BLaER1 (cell line): ENCODE data around the gene MMP28.

Experiments
- H3K27ac ChIP-seq: shearing (Covaris generic); formaldehyde crosslinking; 2 replicates; pipeline ENCODE4 v1.8.1; 2022
- H3K27me3 ChIP-seq: shearing (Covaris generic); formaldehyde crosslinking; 2 replicates; pipeline ENCODE4 v1.8.1; 2022
- H3K36me3 ChIP-seq: shearing (Covaris generic); formaldehyde crosslinking; 2 replicates; pipeline ENCODE4 v1.8.1; 2022
- H3K4me1 ChIP-seq: shearing (Covaris generic); formaldehyde crosslinking; 2 replicates; pipeline ENCODE4 v1.8.1; 2022
- H3K4me2 ChIP-seq: shearing (Covaris generic); formaldehyde crosslinking; 2 replicates; pipeline ENCODE4 v1.8.1; 2022
- H3K4me3 ChIP-seq: shearing (Covaris generic); formaldehyde crosslinking; 2 replicates; pipeline ENCODE4 v1.8.1; 2022
- H3K9ac ChIP-seq: shearing (Covaris generic); formaldehyde crosslinking; 2 replicates; pipeline ENCODE4 v1.8.1; 2022
- H3K9me3 ChIP-seq: shearing (Covaris generic); formaldehyde crosslinking; 2 replicates; pipeline ENCODE4 v1.8.1; 2022
- H4K20me1 ChIP-seq: shearing (Covaris generic); formaldehyde crosslinking; 2 replicates; pipeline ENCODE4 v1.8.1; 2022
- Cebpa-rat ChIP-seq: shearing (Covaris generic); IDR thresholded peaks from 2 replicates; pipeline ENCODE4 v1.8.1; 2022

The MMP28 gene

GRCh38 chr17:35801583-35802224 is 6.3 kb upstream of the MMP28 start:
- H3K9ac ChIP-seq: peak overlapping the region; percentile 75
- peaks cover 11% of the 10 kb centered on the region; the same call in 1 of the 2 replicates for H3K27me3 ChIP-seq
- no peaks in the 10 kb centered on the region for H3K36me3 ChIP-seq
- peaks cover 44% of the 10 kb centered on the region for H3K4me1 ChIP-seq
- peak overlapping the region; percentile 86 for H3K4me2 ChIP-seq
- TF ChIP-seq Cebpa-rat: no peak
- H4K20me1 ChIP-seq: no peaks in the 10 kb centered on the region
- no peaks in the 10 kb centered on the region for H3K9me3 ChIP-seq
- peak overlapping the region; percentile 31; the same call in 1 of the 2 replicates for H3K4me3 ChIP-seq
- H3K27ac ChIP-seq: peak overlapping the region; percentile 95

- Histone ChIP-seq H3K9me3 (no peaks in the 10 kb centered on the region), H3K4me2 (peak overlapping the region; percentile 86), H3K4me3 (no peak overlapping the region), H3K4me1 (peaks cover 48% of the 10 kb centered on the region), H4K20me1 (0 out of 2 replicates have a peak, but pooled peaks cover 3% of the 10 kb centered on the region), H3K36me3 (no peaks in the 10 kb centered on the region), H3K9ac (peak overlapping the region; percentile 28; the same call in 1 of the 2 replicates), H3K27me3 (peaks cover 29% of the 10 kb centered on the region), H3K27ac (0 out of 2 replicates have a peak overlapping the region, but pooled peaks have one; percentile 95)
- TF ChIP-seq Cebpa-rat: no peak
Observed at GRCh38 chr17:35799942-35800341, 4.5 kb upstream of the MMP28 start.

- no peaks in the 10 kb centered on the region for H3K36me3 ChIP-seq
- TF ChIP-seq Cebpa-rat: no peak
- no peak overlapping the region for H3K27ac ChIP-seq
- H4K20me1 ChIP-seq: 0 out of 2 replicates have a peak, but pooled peaks cover 10% of the 10 kb centered on the region
- peaks cover 44% of the 10 kb centered on the region for H3K4me1 ChIP-seq
- no peak overlapping the region for H3K4me2 ChIP-seq
- H3K27me3 ChIP-seq: peaks cover 49% of the 10 kb centered on the region
- no peak overlapping the region for H3K4me3 ChIP-seq
- no peak overlapping the region for H3K9ac ChIP-seq
- H3K9me3 ChIP-seq: no peaks in the 10 kb centered on the region
Observed at GRCh38 chr17:35797918-35798317, 2.5 kb upstream of the MMP28 start.

- H3K9ac ChIP-seq: no peak overlapping the region
- no peaks in the 10 kb centered on the region for H3K36me3 ChIP-seq
- TF ChIP-seq Cebpa-rat: no peak
- 0 out of 2 replicates have a peak, but pooled peaks cover 10% of the 10 kb centered on the region for H4K20me1 ChIP-seq
- peaks cover 40% of the 10 kb centered on the region for H3K4me1 ChIP-seq
- no peak overlapping the region for H3K4me3 ChIP-seq
- H3K9me3 ChIP-seq: no peaks in the 10 kb centered on the region
- no peak overlapping the region for H3K27ac ChIP-seq
- no peak overlapping the region for H3K4me2 ChIP-seq
- H3K27me3 ChIP-seq: peaks cover 49% of the 10 kb centered on the region
Observed at GRCh38 chr17:35797370-35797769, 1.9 kb upstream of the MMP28 start.

- H3K4me1 ChIP-seq: peaks cover 36% of the 10 kb centered on the region
- no peak overlapping the region for H3K4me2 ChIP-seq
- H3K4me3 ChIP-seq: no peak overlapping the region
- H3K27me3 ChIP-seq: peaks cover 49% of the 10 kb centered on the region
- H3K27ac ChIP-seq: no peak overlapping the region
- no peaks in the 10 kb centered on the region for H3K36me3 ChIP-seq
- TF ChIP-seq Cebpa-rat: no peak
- H4K20me1 ChIP-seq: 0 out of 2 replicates have a peak, but pooled peaks cover 10% of the 10 kb centered on the region
- H3K9me3 ChIP-seq: no peaks in the 10 kb centered on the region
- no peak overlapping the region for H3K9ac ChIP-seq
Observed at GRCh38 chr17:35796942-35797341, 1.5 kb upstream of the MMP28 start.

- peaks cover 25% of the 10 kb centered on the region for H3K4me1 ChIP-seq
Observed at GRCh38 chr17:35795871-35796265, 427 bp upstream of the MMP28 start.

GRCh38 chr17:35793257-35793656 is 2.2 kb downstream of the MMP28 start:
- Histone ChIP-seq H3K4me2 (no peak overlapping the region), H3K4me1 (peaks cover 13% of the 10 kb centered on the region), H3K4me3 (no peak overlapping the region), H3K9ac (no peak overlapping the region), H4K20me1 (0 out of 2 replicates have a peak, but pooled peaks cover 10% of the 10 kb centered on the region), H3K9me3 (no peaks in the 10 kb centered on the region), H3K27ac (no peak overlapping the region), H3K36me3 (no peaks in the 10 kb centered on the region), H3K27me3 (peaks cover 49% of the 10 kb centered on the region)
- TF ChIP-seq Cebpa-rat: no peak

More at GRCh38 chr17:35795871-35796265, 427 bp upstream of the MMP28 start:
- TF ChIP-seq Cebpa-rat: no peak
- H4K20me1 ChIP-seq: 0 out of 2 replicates have a peak, but pooled peaks cover 10% of the 10 kb centered on the region
- no peaks in the 10 kb centered on the region for H3K36me3 ChIP-seq
- H3K27ac ChIP-seq: no peak overlapping the region
- H3K4me2 ChIP-seq: peak overlapping the region; percentile 100
- 0 out of 2 replicates have a peak overlapping the region, but pooled peaks have one; percentile 52 for H3K9ac ChIP-seq
- no peaks in the 10 kb centered on the region for H3K9me3 ChIP-seq
- peak overlapping the region; percentile 71 for H3K4me3 ChIP-seq
- H3K27me3 ChIP-seq: peaks cover 49% of the 10 kb centered on the region

GRCh38 chr17:35791681-35792350 is 3.6 kb downstream of the MMP28 start:
- Histone ChIP-seq H3K9me3 (no peaks in the 10 kb centered on the region), H3K9ac (no peak overlapping the region), H3K36me3 (no peaks in the 10 kb centered on the region), H3K27ac (no peak overlapping the region), H3K4me2 (no peak overlapping the region), H4K20me1 (0 out of 2 replicates have a peak, but pooled peaks cover 10% of the 10 kb centered on the region), H3K27me3 (peaks cover 39% of the 10 kb centered on the region), H3K4me1 (peaks cover 13% of the 10 kb centered on the region), H3K4me3 (no peak overlapping the region)
- no peak for TF ChIP-seq Cebpa-rat

GRCh38 chr17:35790841-35791240 is 4.6 kb downstream of the MMP28 start:
- H3K4me2 ChIP-seq: no peak overlapping the region
- H3K27me3 ChIP-seq: peaks cover 29% of the 10 kb centered on the region
- H3K4me3 ChIP-seq: no peak overlapping the region
- H3K27ac ChIP-seq: no peak overlapping the region
- H4K20me1 ChIP-seq: 0 out of 2 replicates have a peak, but pooled peaks cover 10% of the 10 kb centered on the region
- TF ChIP-seq Cebpa-rat: no peak
- no peaks in the 10 kb centered on the region for H3K36me3 ChIP-seq
- peaks cover 11% of the 10 kb centered on the region for H3K4me1 ChIP-seq
- no peaks in the 10 kb centered on the region for H3K9me3 ChIP-seq
- no peak overlapping the region for H3K9ac ChIP-seq
